Keratinocyte (primary cell): ENCODE data around the gene SDK1. TPM values are rescaled to one million over a fixed set of nuclear protein-coding genes. Genes with fewer than 3 reads are reported as not detected.

Experiments used
- DNase-seq: peaks from one replicate; pipeline ENCODE4 v3.0.0-alpha.2; 2011; ENCODE audit warnings: low read depth, missing footprints, low spot score
- FAIRE-seq: peaks from 2 replicates; lab custom pipeline; 2011; peaks lifted over from hg19 to GRCh38; lab: Jason Lieb, UNC
- H2AFZ ChIP-seq: 2 replicates; pipeline ENCODE4 v1.6.0; 2012; ENCODE audit warnings: low read length, control low read depth, inconsistent platforms; ENCODE audit not compliant: control insufficient read depth
- H3K27ac ChIP-seq: 2 replicates; pipeline ENCODE4 v1.5.1; 2011; ENCODE audit warnings: low read length; ENCODE audit not compliant: control insufficient read depth, insufficient read depth
- H3K27me3 ChIP-seq: 3 replicates; pipeline ENCODE4 v1.6.0; 2011; ENCODE audit warnings: low read length; ENCODE audit not compliant: control insufficient read depth, insufficient read depth; ENCODE audit errors: extremely low read depth
- H3K36me3 ChIP-seq, 2 experiments: 2 replicates in 1 of 2; 3 replicates in 1 of 2; pipeline ENCODE4 v1.5.1; 2011; ENCODE audit warnings: low read length in 2 of 2, mild to moderate bottlenecking in 1 of 2; ENCODE audit not compliant: control insufficient read depth in 2 of 2, insufficient read depth in 2 of 2; ENCODE audit errors: extremely low read depth in 1 of 2
- H3K4me1 ChIP-seq: 3 replicates; pipeline ENCODE4 v1.5.1; 2011; ENCODE audit warnings: low read length; ENCODE audit not compliant: control insufficient read depth, insufficient read depth; ENCODE audit errors: extremely low read depth
- H3K4me2 ChIP-seq: 3 replicates; pipeline ENCODE4 v1.6.0; 2011; ENCODE audit warnings: low read depth, low read length; ENCODE audit not compliant: control insufficient read depth, insufficient read depth; ENCODE audit errors: extremely low read depth
- H3K4me3 ChIP-seq, 3 experiments: fragments of 200-600 bp in 1 of 3; sonication (generic) in 1 of 3; 2 replicates in 2 of 3; 3 replicates in 1 of 3; pipeline ENCODE4 v1.5.1; 2011 to 2016; ENCODE audit warnings: low read length in 3 of 3, mild to moderate bottlenecking in 3 of 3, control low read depth in 2 of 3, inconsistent platforms in 1 of 3, low read depth in 1 of 3, mixed read lengths in 1 of 3, mixed run types in 1 of 3, moderate library complexity in 1 of 3; ENCODE audit not compliant: control insufficient read depth in 2 of 3, insufficient read depth in 2 of 3; ENCODE audit errors: extremely low read depth in 1 of 3
- H3K79me2 ChIP-seq: 2 replicates; pipeline ENCODE4 v1.6.0; 2012; ENCODE audit warnings: low read length; ENCODE audit not compliant: control insufficient read depth, insufficient read depth
- H3K9ac ChIP-seq: 3 replicates; pipeline ENCODE4 v1.6.0; 2011; ENCODE audit warnings: low read length; ENCODE audit not compliant: control insufficient read depth, insufficient read depth; ENCODE audit errors: extremely low read depth
- H3K9me1 ChIP-seq: 3 replicates; pipeline ENCODE4 v1.6.0; 2011; ENCODE audit warnings: low read length; ENCODE audit not compliant: control insufficient read depth, insufficient read depth; ENCODE audit errors: extremely low read depth
- H3K9me3 ChIP-seq: 2 replicates; pipeline ENCODE4 v1.5.1; 2012; ENCODE audit warnings: low read depth, low read length; ENCODE audit not compliant: control insufficient read depth
- H4K20me1 ChIP-seq: 3 replicates; pipeline ENCODE4 v1.6.0; 2011; ENCODE audit warnings: low read length; ENCODE audit not compliant: control insufficient read depth, insufficient read depth; ENCODE audit errors: extremely low read depth
- CTCF ChIP-seq, 3 experiments: IDR thresholded peaks in 1 of 3; conservative IDR thresholded peaks in 1 of 3; optimal IDR thresholded peaks in 1 of 3; 2 replicates in 2 of 3; 3 replicates in 1 of 3; pipeline versions ENCODE3 to v1.5.1; 2011; ENCODE audit warnings: low read length in 3 of 3, mild to moderate bottlenecking in 3 of 3, moderate library complexity in 2 of 3, control low read depth in 1 of 3, inconsistent platforms in 1 of 3; ENCODE audit not compliant: insufficient read depth in 2 of 3; ENCODE audit errors: extremely low read depth in 1 of 3
- EZH2 ChIP-seq: IDR thresholded peaks from one replicate; pipeline ENCODE4 v1.6.1; 2012; ENCODE audit warnings: inconsistent platforms, mild to moderate bottlenecking, low read length, moderate library complexity
- dilution Hi-C: fragments of 300-500 bp; cut with MboI; formaldehyde crosslinking; loops from one replicate; pipeline ENCODE4 v1.7.0; 2020; ENCODE audit warnings: low sequenced_read_pairs; ENCODE audit not compliant: extremely low pct_ligation_motif_present
- polyA plus RNA-seq, 5 experiments: library from polyadenylated mRNA; depleted of rRNA in 3 of 5; stranded (reverse) in 3 of 5; stranded (forward) in 1 of 5; unstranded in 1 of 5; fragments of >200 nt; gene quantifications; 1 replicate in 1 of 5; 2 replicates in 3 of 5; 3 replicates in 1 of 5; pipeline versions ENCODE4 v1.2.1 to v1.2.3, GENCODE V29; 2011 to 2012; ENCODE audit warnings: missing spikeins in 2 of 5, low read depth in 1 of 5, low replicate concordance in 1 of 5

Gene SDK1
- polyA plus RNA-seq, 1 donor (not counting 4 experiments of a cell fraction or from before 2014, with no cell fraction given): 0.66 TPM

GRCh38 chr7:3408814-3409595, 108.0 kb downstream of the SDK1 start:
- no peaks in the 10 kb centered on the region for H4K20me1 ChIP-seq
- H3K79me2 ChIP-seq: no peaks in the 10 kb centered on the region
- no peaks in the 10 kb centered on the region for H3K9me1 ChIP-seq
- H2AFZ ChIP-seq: no peak overlapping the region
- H3K27ac ChIP-seq: no peak overlapping the region
- peaks cover 8% of the 10 kb centered on the region for H3K4me1 ChIP-seq
- TF ChIP-seq EZH2 (no peak), CTCF (optimal IDR thresholded peaks at IDR 0.05 in 1 of 3, IDR thresholded peaks at IDR 0.05 in 1 of 3, conservative IDR thresholded peaks at IDR 0.05 in 1 of 3; ENCODE audit: extremely low read depth in 1 of 3, insufficient read depth in 2 of 3, low read length in 3 of 3) (no peak)
- H3K4me3 ChIP-seq: no peak overlapping the region
- no peaks in the 10 kb centered on the region for H3K36me3 ChIP-seq
- H3K4me2 ChIP-seq: no peak overlapping the region
- dilution Hi-C loops: no loop called here
- H3K27me3 ChIP-seq: no peaks in the 10 kb centered on the region
- no peaks in the 10 kb centered on the region for H3K9me3 ChIP-seq
- H3K9ac ChIP-seq: no peak overlapping the region
- FAIRE-seq (peak; percentile 29), DNase-seq (no peak)

GRCh38 chr7:3412871-3413270, 111.8 kb downstream of the SDK1 start:
- FAIRE-seq (no peak), DNase-seq (no peak)
- H3K9me1 ChIP-seq: no peaks in the 10 kb centered on the region
- no peaks in the 10 kb centered on the region for H3K36me3 ChIP-seq
- dilution Hi-C loops: no loop called here
- no peaks in the 10 kb centered on the region for H3K27me3 ChIP-seq
- no peak overlapping the region for H3K4me3 ChIP-seq
- H3K4me2 ChIP-seq: no peak overlapping the region
- no peaks in the 10 kb centered on the region for H3K79me2 ChIP-seq
- H4K20me1 ChIP-seq: no peaks in the 10 kb centered on the region
- no peak overlapping the region for H2AFZ ChIP-seq
- H3K4me1 ChIP-seq: peaks cover 20% of the 10 kb centered on the region
- no peak for TF ChIP-seq CTCF (optimal IDR thresholded peaks at IDR 0.05 in 1 of 3, IDR thresholded peaks at IDR 0.05 in 1 of 3, conservative IDR thresholded peaks at IDR 0.05 in 1 of 3; ENCODE audit: extremely low read depth in 1 of 3, insufficient read depth in 2 of 3, low read length in 3 of 3)
- TF ChIP-seq EZH2: no peak
- no peak overlapping the region for H3K27ac ChIP-seq
- no peaks in the 10 kb centered on the region for H3K9me3 ChIP-seq
- no peak overlapping the region for H3K9ac ChIP-seq
